DOHH2 (cell line): ENCODE measurements around the gene BRINP3.

ENCODE experiments used
- H3F3A ChIP-seq: fragments of 200-600 bp; sonication (generic), shearing (Covaris generic); 2 replicates; pipeline ENCODE4 v1.6.0; 2016; ENCODE audit warnings: antibody characterized with exemption, mild to moderate bottlenecking; ENCODE audit not compliant: control insufficient read depth, insufficient read depth
- H3K27ac ChIP-seq: fragments of 200-600 bp; sonication (generic); 2 replicates; pipeline ENCODE4 v1.5.1; 2014; ENCODE audit warnings: low read depth, mild to moderate bottlenecking, low read length, moderate library complexity
- H3K27me3 ChIP-seq: fragments of 200-600 bp; sonication (generic); 2 replicates; pipeline ENCODE4 v1.6.1; 2014; ENCODE audit warnings: mild to moderate bottlenecking, low read length, mixed read lengths; ENCODE audit not compliant: control insufficient read depth
- H3K36me3 ChIP-seq: fragments of 200-600 bp; sonication (generic); 2 replicates; pipeline ENCODE4 v1.6.1; 2014; ENCODE audit warnings: mild to moderate bottlenecking, low read length, moderate library complexity, mixed read lengths; ENCODE audit not compliant: control insufficient read depth
- H3K4me1 ChIP-seq: fragments of 200-600 bp; sonication (generic); 2 replicates; pipeline ENCODE4 v1.6.1; 2014; ENCODE audit warnings: mild to moderate bottlenecking, low read length, mixed read lengths; ENCODE audit not compliant: control insufficient read depth
- H3K4me2 ChIP-seq: fragments of 200-600 bp; sonication (generic); 2 replicates; pipeline ENCODE4 v1.6.0; 2014; ENCODE audit warnings: mild to moderate bottlenecking, low read length, moderate library complexity
- H3K4me3 ChIP-seq: fragments of 200-600 bp; sonication (generic); 2 replicates; pipeline ENCODE4 v1.5.1; 2014; ENCODE audit warnings: mild to moderate bottlenecking, low read length, mixed read lengths
- H3K79me2 ChIP-seq: fragments of 200-600 bp; sonication (generic); 2 replicates; pipeline ENCODE4 v1.6.1; 2014; ENCODE audit warnings: mild to moderate bottlenecking, low read length, mixed read lengths; ENCODE audit not compliant: control insufficient read depth
- H3K9me2 ChIP-seq: fragments of 200-600 bp; sonication (generic); replicated peaks from 2 replicates; pipeline ENCODE4 v1.6.1; 2014; ENCODE audit warnings: mild to moderate bottlenecking, low read length, mixed read lengths; ENCODE audit not compliant: control insufficient read depth
- H3K9me3 ChIP-seq: fragments of 200-600 bp; sonication (generic); 2 replicates; pipeline ENCODE4 v1.6.1; 2014; ENCODE audit warnings: antibody characterized with exemption, low read length, mixed read lengths; ENCODE audit not compliant: control insufficient read depth, insufficient read depth
- H4K20me1 ChIP-seq: fragments of 200-600 bp; sonication (generic); 2 replicates; pipeline ENCODE4 v1.6.0; 2014; ENCODE audit warnings: low read depth, mild to moderate bottlenecking, antibody characterized with exemption, low read length, moderate library complexity; ENCODE audit not compliant: control insufficient read depth, insufficient read depth
- CTCF ChIP-seq: fragments of 200-600 bp; sonication (generic); IDR thresholded peaks from one replicate; pipeline ENCODE4 v1.5.1; 2014; ENCODE audit warnings: antibody characterized with exemption, mild to moderate bottlenecking, low read depth, low read length; ENCODE audit not compliant: poor library complexity, severe bottlenecking
- EZH2phosphoT487 ChIP-seq: fragments of 200-600 bp; sonication (generic); IDR thresholded peaks from 2 replicates; pipeline ENCODE4 v1.6.1; 2017; ENCODE audit warnings: borderline replicate concordance, mild to moderate bottlenecking, antibody characterized with exemption, low read length, moderate library complexity, mixed read lengths

The BRINP3 gene

GRCh38 chr1:190373705-190374336 is 103.8 kb downstream of the BRINP3 start:
- Histone ChIP-seq H3K27me3 (no peaks in the 10 kb centered on the region), H3K4me3 (no peak overlapping the region), H3K79me2 (no peaks in the 10 kb centered on the region), H3K27ac (no peak overlapping the region), H3F3A (no peaks in the 10 kb centered on the region), H3K4me1 (peaks cover 22% of the 10 kb centered on the region), H3K4me2 (no peak overlapping the region), H3K9me2 (no peaks in the 10 kb centered on the region), H3K36me3 (no peaks in the 10 kb centered on the region), H4K20me1 (no peaks in the 10 kb centered on the region), H3K9me3 (no peaks in the 10 kb centered on the region)
- no peak for TF ChIP-seq EZH2phosphoT487
- TF ChIP-seq CTCF: peak; percentile 76

- H3K27me3 ChIP-seq: no peaks in the 10 kb centered on the region
- H3K4me3 ChIP-seq: no peak overlapping the region
- no peaks in the 10 kb centered on the region for H3K36me3 ChIP-seq
- TF ChIP-seq CTCF: no peak
- no peak for TF ChIP-seq EZH2phosphoT487
- no peaks in the 10 kb centered on the region for H4K20me1 ChIP-seq
- no peaks in the 10 kb centered on the region for H3F3A ChIP-seq
- no peaks in the 10 kb centered on the region for H3K4me1 ChIP-seq
- H3K9me3 ChIP-seq: no peaks in the 10 kb centered on the region
- no peak overlapping the region for H3K27ac ChIP-seq
- H3K4me2 ChIP-seq: no peak overlapping the region
- no peaks in the 10 kb centered on the region for H3K79me2 ChIP-seq
- no peaks in the 10 kb centered on the region for H3K9me2 ChIP-seq
These were observed 110.5 kb downstream of the BRINP3 start for GRCh38 chr1:190367200-190367599.

GRCh38 chr1:190365283-190365682 is 112.4 kb downstream of the BRINP3 start:
- TF ChIP-seq EZH2phosphoT487: no peak
- no peak for TF ChIP-seq CTCF
- no peak overlapping the region for H3K4me3 ChIP-seq
- H3F3A ChIP-seq: no peaks in the 10 kb centered on the region
- H3K4me1 ChIP-seq: no peaks in the 10 kb centered on the region
- no peaks in the 10 kb centered on the region for H3K9me2 ChIP-seq
- H3K4me2 ChIP-seq: no peak overlapping the region
- H3K79me2 ChIP-seq: no peaks in the 10 kb centered on the region
- no peaks in the 10 kb centered on the region for H4K20me1 ChIP-seq
- H3K36me3 ChIP-seq: no peaks in the 10 kb centered on the region
- no peak overlapping the region for H3K27ac ChIP-seq
- H3K27me3 ChIP-seq: no peaks in the 10 kb centered on the region
- no peaks in the 10 kb centered on the region for H3K9me3 ChIP-seq
